ENCODE measurements around the gene SBNO2. TPM values are rescaled to one million over a fixed set of nuclear protein-coding genes. Genes with fewer than 3 reads are reported as not detected.
A peak's percentile ranks its signal among the peaks of the same experiment; 100 is the strongest.

The SBNO2 gene
- total and polyA plus RNA-seq, 2 of the 4 experiments (the other 2 are of a cell fraction): 13.4 to 40.5 TPM

DNA sequence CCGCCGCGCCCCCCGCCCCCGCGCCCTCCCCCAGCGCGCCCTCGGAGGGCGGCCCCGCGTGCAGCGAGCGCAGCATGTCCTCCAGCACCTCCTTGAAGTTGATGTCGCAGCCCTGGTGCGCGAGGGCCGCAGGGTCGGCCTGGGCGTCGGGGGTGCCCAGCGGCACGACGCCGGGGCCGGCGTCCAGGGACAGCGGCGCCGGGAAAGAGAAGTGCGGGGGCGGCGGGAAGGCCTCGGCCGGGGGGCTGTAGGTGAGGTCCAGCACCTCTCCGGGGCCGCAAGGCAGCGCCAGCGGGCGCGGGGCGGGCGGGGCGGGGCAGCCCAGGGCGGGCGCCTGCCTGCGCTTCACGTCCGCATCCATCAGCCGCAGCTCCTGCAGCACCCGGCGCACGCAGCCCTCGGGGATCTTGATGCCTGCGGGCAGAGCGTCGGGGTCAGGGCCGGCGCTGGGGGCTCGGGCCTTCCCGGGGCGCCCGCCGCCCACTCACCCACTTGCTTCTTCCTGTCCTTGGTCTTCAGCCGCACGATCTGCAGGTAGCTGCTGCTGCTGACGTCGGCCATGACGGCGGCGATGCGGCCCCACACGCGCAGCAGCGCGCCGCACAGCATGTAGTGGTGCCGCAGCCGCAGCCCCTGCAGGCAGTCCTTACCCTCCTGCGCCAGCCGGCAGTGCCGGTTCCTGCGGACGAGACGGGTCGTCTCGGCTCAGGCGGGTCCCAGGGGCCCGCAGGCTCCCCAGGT is 65.6 kb downstream of the SBNO2 start:
- intact Hi-C loops (cut with micrococcal nuclease): no loop called here

More for the DNA sequence above, 65.6 kb downstream of the SBNO2 start:
- no TSS peak for BruUV-seq (replicated peaks)
- Histone ChIP-seq H3K23ac (ENCODE audit: low read depth, low read length) (no peak overlapping the region), H2AK5ac (ENCODE audit: low read depth, low read length) (no peak overlapping the region), H2AK9ac (replicated peaks; ENCODE audit: low read depth, low read length, poor library complexity) (no peak overlapping the region), H4K5ac (ENCODE audit: low read depth, low read length) (no peak overlapping the region), H2BK5ac (ENCODE audit: low read depth, low read length, poor library complexity, severe bottlenecking) (no peak overlapping the region), H2AFZ (replicated peaks; ENCODE audit: low read length, poor library complexity) (no peak overlapping the region), H3K27me3 (ENCODE audit: control insufficient read depth, insufficient read depth, low read length) (no peaks in the 10 kb centered on the region), H3K9me1 (ENCODE audit: insufficient read depth, low read length) (no peaks in the 10 kb centered on the region), H2BK15ac (ENCODE audit: low read depth, low read length) (no peak overlapping the region), H3K4me3 (ENCODE audit: insufficient read depth, low read depth, low read length) (no peak overlapping the region), H3K18ac (ENCODE audit: low read depth, low read length) (no peak overlapping the region), H3K79me1 (ENCODE audit: low read depth in 1 of 2, low read length in 2 of 2) (peaks cover 3 to 34% of the 10 kb centered on the region in 2 experiments; a peak in 3 of 4 replicates), H4K91ac (ENCODE audit: insufficient read depth, low read depth, low read length) (no peak overlapping the region), H4K20me1 (ENCODE audit: insufficient read depth, low read length) (peaks cover 50% of the 10 kb centered on the region), H3K56ac (ENCODE audit: extremely low read depth, insufficient read depth, low read length) (no peak overlapping the region), H3K4ac (ENCODE audit: low read depth, low read length) (no peak overlapping the region), H3K9me3 (ENCODE audit: control insufficient read depth, insufficient read depth, low read length) (no peaks in the 10 kb centered on the region), H3K9ac (ENCODE audit: low read depth, low read length) (no peak overlapping the region), H3K36me3 (ENCODE audit: control insufficient read depth, insufficient read depth, low read length) (peaks cover 70% of the 10 kb centered on the region), H2BK20ac (ENCODE audit: low read depth, low read length) (no peak overlapping the region), H3K27ac (ENCODE audit: insufficient read depth, low read length) (no peak overlapping the region), H3K4me2 (ENCODE audit: low read depth, low read length) (no peak overlapping the region), H3K4me1 (ENCODE audit: control insufficient read depth, insufficient read depth, low read length) (peaks cover 7% of the 10 kb centered on the region), H3K14ac (replicated peaks; ENCODE audit: low read depth, low read length) (no peak overlapping the region), H2BK120ac (ENCODE audit: low read depth, low read length) (no peak overlapping the region), H4K8ac (ENCODE audit: low read depth in 2 of 2, low read length in 2 of 2) (no peak overlapping the region)
- dilution Hi-C loops (cut with HindIII; ENCODE audit: low sequenced_read_pairs, unreplicated experiment): no loop called here
- TF ChIP-seq RAD21 (IDR thresholded peaks at IDR 0.05; ENCODE audit: low read length): no peak
- TF ChIP-seq POLR2A (IDR thresholded peaks at IDR 0.05; ENCODE audit: low read depth, low read length): peak; percentile 46
- ATAC-seq (ENCODE audit: low read depth): no peak
- no peak for DNase-seq
- ChIA-PET POLR2A (ENCODE audit: unreplicated experiment) (no interaction called here), CTCF (no interaction called here)
- in situ Hi-C loops (cut with MboI; ENCODE audit: low sequenced_read_pairs): loop anchor here (5.0 kb wide), 1 partner anchor 94 kb away; no protein-coding TSS in a partner anchor
- WGBS, 2 experiments (ENCODE audit: extremely low coverage in 2 of 2, insufficient read length in 1 of 2): 97% methylated on average over 59 of the region's 89 CpGs; no CpG with 5 or more reads in 1 of the 2 experiments

All from IMR-90 (cell line).